AG10803 (cell line): ENCODE data around the gene GLCE.

Source experiments
- DNase-seq: peaks from one replicate; pipeline ENCODE4 v3.0.0; 2010; ENCODE audit warnings: low read depth
- H3K4me3 ChIP-seq: 2 replicates; pipeline ENCODE4 v1.5.1; 2011; ENCODE audit warnings: mild to moderate bottlenecking, low read length, control low read depth
- CTCF ChIP-seq: conservative IDR thresholded peaks from 2 replicates; pipeline ENCODE4 v1.5.1; 2011; ENCODE audit warnings: mild to moderate bottlenecking, low read length, control low read depth, inconsistent platforms

GLCE gene

DNA sequence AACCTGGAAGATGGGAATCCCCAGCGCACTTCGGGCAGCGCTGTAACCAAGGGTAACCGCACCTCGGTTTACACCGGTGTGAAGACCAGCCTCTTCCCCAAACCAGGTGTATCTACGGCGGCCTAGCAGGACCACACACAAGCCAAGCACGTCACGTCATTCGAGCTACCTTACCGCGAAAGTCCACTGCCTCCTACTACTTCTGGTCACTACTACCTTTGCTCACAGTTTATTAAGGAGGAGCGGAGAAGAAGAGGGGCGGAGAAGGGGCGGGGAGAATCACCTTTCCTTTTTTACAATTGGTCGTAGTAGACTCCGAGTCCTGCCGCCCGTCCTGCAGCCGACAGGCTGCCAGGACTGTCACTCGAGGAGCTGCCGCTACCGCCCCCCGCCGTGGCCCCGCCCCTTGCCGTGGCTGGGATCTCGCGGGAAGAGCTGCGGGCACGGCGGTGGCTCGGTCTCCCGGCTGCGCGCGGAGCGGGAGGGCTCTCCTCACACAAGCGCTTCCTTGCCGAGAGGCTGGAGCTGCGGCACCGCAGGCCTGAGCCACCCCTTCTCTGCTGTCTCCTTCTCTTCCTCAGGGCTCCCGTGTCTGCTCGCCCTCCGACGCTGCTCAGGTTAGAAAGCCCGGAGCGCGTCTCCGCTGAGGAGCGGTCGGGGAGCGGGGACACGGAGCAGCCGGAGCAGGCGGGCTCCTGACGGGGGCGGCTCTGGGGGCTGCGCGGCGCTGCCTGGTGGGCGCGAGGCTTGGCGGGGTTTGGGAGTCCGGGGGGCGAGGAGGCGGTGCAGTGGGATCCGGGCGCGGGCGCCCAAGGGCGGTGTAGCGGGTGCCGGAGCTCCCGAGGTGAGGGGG lies at the start of gene GLCE:
TSS of gene GLCE (plus strand) at position 495 of the 853 bp plus-strand sequence. CDS start 95,172 bp downstream, outside the sequence.
- peak; percentile 95 for DNase-seq
- no peak for TF ChIP-seq CTCF
- H3K4me3 ChIP-seq, result peak within 1 kb of the TSS; percentile 86

DNA sequence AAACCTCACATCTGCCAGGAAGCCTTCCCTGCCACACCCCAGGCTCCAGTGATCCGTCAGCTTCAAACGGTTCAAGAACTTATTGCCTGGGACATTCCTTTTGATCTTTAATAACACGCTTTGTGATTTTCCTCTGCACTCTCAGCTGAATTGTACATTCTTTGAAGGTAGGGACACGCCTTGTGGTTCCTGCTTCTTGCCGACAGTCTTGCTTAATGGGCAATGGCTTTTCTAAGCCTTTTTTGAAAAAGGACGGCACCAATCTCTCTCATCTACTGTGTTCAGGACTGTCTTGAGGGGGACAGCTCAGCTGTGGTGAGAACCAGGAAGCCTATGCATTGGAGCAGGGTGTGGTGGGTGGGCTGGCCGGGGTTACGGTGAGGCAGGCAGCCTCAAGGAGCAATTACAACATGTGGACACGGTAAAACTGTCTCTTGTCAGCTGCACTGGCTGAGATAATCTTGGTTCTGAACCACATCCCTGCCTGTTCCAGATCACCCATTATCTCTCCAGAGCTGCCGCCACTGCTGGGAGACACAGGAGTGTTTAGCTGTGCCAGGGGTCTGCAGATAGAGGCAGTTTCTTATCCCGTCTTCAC lies 46.0 kb upstream of the GLCE start:
- no peak for TF ChIP-seq CTCF
- DNase-seq, result no peak
- no peak overlapping the region for H3K4me3 ChIP-seq

- no peak for DNase-seq
- no peak for TF ChIP-seq CTCF
- H3K4me3 ChIP-seq, result no peak overlapping the region
Observed at GRCh38 chr15:69115031-69115430, 45.4 kb upstream of the GLCE start.

GRCh38 chr15:69116391-69116790 lies 44.0 kb upstream of the GLCE start:
- H3K4me3 ChIP-seq, result no peak overlapping the region
- no peak for DNase-seq
- no peak for TF ChIP-seq CTCF

DNA sequence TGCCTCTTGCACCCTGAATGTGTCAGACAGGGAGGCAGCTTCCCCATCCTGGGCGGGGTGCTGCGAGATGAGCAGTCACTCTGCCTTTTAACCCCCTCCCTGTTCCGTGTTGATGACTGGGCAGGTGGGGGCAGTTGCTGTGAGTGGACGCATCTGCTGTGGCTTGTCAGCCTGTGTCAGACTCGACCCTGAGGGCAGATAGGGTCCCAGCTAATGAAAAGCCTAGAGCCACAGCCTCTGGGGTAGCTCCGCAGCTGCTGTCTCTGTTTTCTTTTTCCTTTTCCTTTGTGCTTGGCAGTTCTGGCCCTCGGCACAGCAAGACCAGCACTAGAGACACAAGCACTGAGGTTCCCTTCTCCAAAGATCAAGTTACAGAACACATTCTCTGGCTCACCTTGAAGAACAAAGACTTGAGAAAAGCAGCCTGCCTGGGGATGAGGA lies 43.0 kb upstream of the GLCE start:
- TF ChIP-seq CTCF, result no peak
- DNase-seq, result no peak
- H3K4me3 ChIP-seq, result no peak overlapping the region

- DNase-seq, result no peak
- TF ChIP-seq CTCF, result no peak
- no peak overlapping the region for H3K4me3 ChIP-seq
Observed at GRCh38 chr15:69118089-69118488, 42.3 kb upstream of the GLCE start.

DNA sequence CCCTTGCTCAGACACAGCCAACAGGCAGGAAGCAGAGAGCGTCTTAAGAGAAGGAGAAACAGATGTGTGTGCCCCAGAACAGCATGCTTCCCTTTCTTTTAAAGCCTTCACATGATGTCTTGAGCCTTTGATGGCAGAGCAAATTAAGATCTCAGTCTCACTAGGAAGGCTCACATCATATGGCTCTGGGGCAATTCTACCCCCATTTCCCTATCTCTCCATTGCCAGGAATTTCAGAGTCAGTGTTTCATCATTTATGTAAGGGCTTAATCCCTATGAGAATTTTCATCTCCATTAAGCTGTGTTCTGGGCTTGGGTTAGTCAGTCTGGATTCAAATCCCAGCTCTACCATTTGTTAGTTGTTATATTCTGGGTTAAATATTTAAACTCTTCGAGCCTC lies 41.4 kb upstream of the GLCE start:
- no peak overlapping the region for H3K4me3 ChIP-seq
- no peak for TF ChIP-seq CTCF
- DNase-seq, result no peak
